Prostate gland (tissue), 2 donors: ENCODE measurements around the gene SIX2. TPM values are rescaled to one million over a fixed set of nuclear protein-coding genes. Genes with fewer than 3 reads are reported as not detected.

ENCODE experiments used
- DNase-seq: peaks from one replicate; pipeline ENCODE4 v3.0.0-alpha.2; 2019; ENCODE audit warnings: low spot score
- H3K27ac ChIP-seq, 2 donors: fragments of 200-600 bp; sonication (generic); 2 replicates each; pipeline ENCODE4 v1.5.1; 2017 to 2019
- H3K27me3 ChIP-seq: fragments of 200-600 bp; sonication (generic); replicated peaks from 2 replicates; pipeline ENCODE4 v1.5.1; 2019; ENCODE audit not compliant: insufficient read depth
- H3K36me3 ChIP-seq, 2 donors: fragments of 200-600 bp; sonication (generic); 1 replicate in 1 of 2; 2 replicates in 1 of 2; pipeline versions ENCODE4 v1.5.1 to v1.8.1; 2017 to 2019
- H3K4me1 ChIP-seq: fragments of 200-600 bp; sonication (generic); replicated peaks from 2 replicates; pipeline ENCODE4 v1.5.1; 2019
- H3K4me3 ChIP-seq, 2 donors: fragments of 200-600 bp; sonication (generic); 2 replicates each; pipeline ENCODE4 v1.5.1; 2017 to 2019
- H3K9me3 ChIP-seq: fragments of 200-600 bp; sonication (generic); 2 replicates; pipeline ENCODE4 v1.5.1; 2017
- CTCF ChIP-seq, 4 experiments: fragments of 200-600 bp in 2 of 4; fragments of 450-650 bp in 2 of 4; sonication (generic) in 2 of 4; IDR thresholded peaks; 1 replicate in 3 of 4; 2 replicates in 1 of 4; pipeline ENCODE4 v1.5.1; 2016 to 2019; ENCODE audit warnings: antibody characterized with exemption in 4 of 4, mild to moderate bottlenecking in 2 of 4, moderate library complexity in 2 of 4
- POLR2A ChIP-seq: fragments of 450-650 bp; IDR thresholded peaks from one replicate; pipeline ENCODE4 v1.6.1; 2016; ENCODE audit warnings: antibody characterized with exemption, mild to moderate bottlenecking
- POLR2AphosphoS5 ChIP-seq: sonication (generic); formaldehyde crosslinking; IDR thresholded peaks from one replicate; pipeline ENCODE4 v1.6.1; 2017; ENCODE audit warnings: antibody characterized with exemption
- WGBS: methylation state at CpG from one replicate; pipeline ENCODE4 v1.1.5; 2018; 5-methylcytosine and 5-hydroxymethylcytosine counted together
- intact Hi-C: fragments of 100-400 bp; cut with DNase I; formaldehyde crosslinking; loops from one replicate; pipeline ENCODE4 v1.14.2; 2022
- total RNA-seq, 2 donors: library from RNA; depleted of rRNA; stranded (reverse); fragments of >200 nt; gene quantifications; one replicate each; pipeline ENCODE4 v1.1.0, GENCODE V29; 2016

The SIX2 gene
- total RNA-seq, 2 donors from 2014 or later = 1.8 to 5.1 TPM

DNA sequence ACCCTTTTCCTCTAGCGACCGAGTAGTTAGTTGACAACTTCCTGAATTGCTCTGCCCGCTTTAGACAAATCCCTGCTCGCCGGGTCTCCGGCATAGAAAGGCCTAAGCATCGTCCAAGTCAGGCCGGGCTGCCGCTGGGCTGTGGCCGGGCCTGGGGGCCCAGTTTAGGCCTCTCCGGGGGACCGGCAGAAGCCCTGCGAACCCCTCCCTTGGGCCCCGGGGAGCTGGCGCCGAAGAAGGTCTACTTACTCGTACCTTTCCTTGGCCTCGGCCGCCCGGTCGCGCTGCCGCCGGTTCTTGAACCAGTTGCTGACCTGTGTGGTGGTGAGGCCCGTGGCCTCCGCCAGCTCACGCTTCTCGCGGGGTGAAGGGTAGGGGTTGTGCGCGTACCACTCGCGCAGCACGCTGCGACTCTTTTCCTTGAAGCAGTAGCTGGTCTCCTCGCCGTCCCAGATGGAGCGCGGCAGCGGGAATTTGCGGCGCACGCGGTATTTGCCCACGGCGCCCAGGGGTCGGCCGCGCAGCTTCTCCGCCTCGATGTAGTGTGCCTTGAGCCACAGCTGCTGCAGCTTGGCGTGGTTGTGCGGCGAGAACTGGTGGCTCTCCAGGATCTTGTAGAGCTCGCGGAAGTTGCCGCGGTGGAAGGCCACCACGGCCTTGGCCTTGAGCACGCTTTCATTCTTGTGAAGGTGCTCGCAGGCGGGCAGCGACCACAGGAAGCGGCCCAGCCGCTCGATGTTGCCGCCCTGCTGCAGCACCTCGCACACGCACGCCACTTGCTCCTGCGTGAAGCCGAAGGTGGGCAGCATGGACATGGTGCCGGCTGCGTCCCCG, 739 bp downstream of the SIX2 start:
- Histone ChIP-seq H3K27ac (no peak overlapping the region), H3K27me3 (peaks cover 14% of the 10 kb centered on the region), H3K9me3 (no peaks in the 10 kb centered on the region), H3K4me3 (peak overlapping the region; percentile 36 to 38), H3K4me1 (peaks cover 8% of the 10 kb centered on the region), H3K36me3 (no peaks in the 10 kb centered on the region)
- intact Hi-C loops = loop anchor here (2.0 kb wide), 1 partner anchor 156 kb away; no protein-coding TSS in a partner anchor
- no peak for TF ChIP-seq POLR2AphosphoS5
- no peak for TF ChIP-seq CTCF (IDR thresholded peaks at IDR 0.05)
- no peak for TF ChIP-seq POLR2A
- no peak for DNase-seq
- 25% methylated on average over 41 of the region's 75 CpGs for WGBS

- no peaks in the 10 kb centered on the region for H3K9me3 ChIP-seq
- no peak overlapping the region for H3K4me3 ChIP-seq
- no peak for DNase-seq
- intact Hi-C loops = loop anchor here (2.0 kb wide), 1 partner anchor 157 kb away; no protein-coding TSS in a partner anchor
- H3K4me1 ChIP-seq = peaks cover 4% of the 10 kb centered on the region
- 89% methylated on average over 6 of the region's 6 CpGs for WGBS
- H3K27me3 ChIP-seq = peaks cover 14% of the 10 kb centered on the region
- no peak for TF ChIP-seq POLR2AphosphoS5
- TF ChIP-seq CTCF (IDR thresholded peaks at IDR 0.05) = no peak
- TF ChIP-seq POLR2A = no peak
- H3K27ac ChIP-seq = no peak overlapping the region
- H3K36me3 ChIP-seq = no peaks in the 10 kb centered on the region
Observed at GRCh38 chr2:45007961-45008295, 1.3 kb downstream of the SIX2 start.

- intact Hi-C loops = no loop called here
- H3K9me3 ChIP-seq = no peaks in the 10 kb centered on the region
- DNase-seq = no peak
Observed at GRCh38 chr2:45006942-45007287, 2.3 kb downstream of the SIX2 start.

DNA sequence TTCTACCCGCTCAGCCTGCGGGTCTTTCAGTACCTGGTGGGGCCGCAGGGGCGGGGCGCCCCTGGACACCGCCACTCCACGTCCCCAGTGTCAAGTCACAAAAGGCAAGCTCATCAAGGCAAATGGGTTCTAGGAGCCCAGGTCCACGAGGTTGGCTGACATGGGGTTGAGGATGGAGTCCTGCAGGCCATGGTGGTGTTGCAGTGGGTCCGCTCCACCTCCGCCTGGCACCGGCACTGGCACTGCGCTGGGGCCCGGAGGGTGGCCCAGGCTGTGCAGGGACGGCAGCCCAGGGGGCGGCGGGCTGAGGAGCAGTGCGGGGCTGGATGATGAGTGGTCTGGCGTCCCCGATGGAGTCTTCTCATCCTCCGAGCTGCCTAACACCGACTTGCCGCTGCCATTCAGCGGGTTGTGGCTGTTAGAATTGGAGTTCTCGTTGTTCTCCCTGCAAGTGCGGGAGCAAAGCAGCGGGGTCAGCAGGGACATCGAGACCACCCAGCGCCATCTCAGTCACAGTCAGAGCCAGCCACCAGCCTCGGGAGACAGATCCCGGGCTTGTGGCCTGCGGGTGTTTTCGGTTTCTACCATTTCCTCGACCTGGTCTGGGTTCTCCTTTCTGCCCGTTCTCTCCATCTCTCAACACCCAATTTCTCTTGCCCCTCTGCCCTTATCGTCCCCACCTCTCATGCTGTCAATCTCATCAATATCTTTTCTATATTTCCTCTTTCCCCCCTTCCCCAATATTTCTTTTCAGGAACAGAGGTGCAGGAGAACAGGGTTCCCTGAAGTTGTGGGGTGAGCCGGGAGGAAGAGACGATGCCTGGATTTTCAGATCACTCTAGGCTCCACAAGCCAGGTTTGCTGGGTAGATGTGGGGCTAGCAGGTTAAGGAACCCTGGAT, 3.0 kb downstream of the SIX2 start:
- H3K9me3 ChIP-seq = no peaks in the 10 kb centered on the region
- WGBS = 66% methylated on average over 31 of the region's 37 CpGs
- no peak for DNase-seq
- TF ChIP-seq POLR2AphosphoS5 (no peak), POLR2A (no peak), CTCF (IDR thresholded peaks at IDR 0.05) (no peak)
- intact Hi-C loops = no loop called here
- H3K27me3 ChIP-seq = peaks cover 22% of the 10 kb centered on the region
- H3K27ac ChIP-seq = no peak overlapping the region
- H3K4me1 ChIP-seq = peaks cover 4% of the 10 kb centered on the region
- H3K36me3 ChIP-seq = no peaks in the 10 kb centered on the region
- no peak overlapping the region for H3K4me3 ChIP-seq

More at GRCh38 chr2:45006942-45007287, 2.3 kb downstream of the SIX2 start:
- Histone ChIP-seq H3K36me3 (no peaks in the 10 kb centered on the region), H3K4me3 (no peak overlapping the region), H3K4me1 (peaks cover 4% of the 10 kb centered on the region), H3K27ac (no peak overlapping the region), H3K27me3 (peaks cover 16% of the 10 kb centered on the region)
- 96% methylated on average over 7 of the region's 7 CpGs for WGBS
- TF ChIP-seq CTCF (IDR thresholded peaks at IDR 0.05) (no peak), POLR2AphosphoS5 (no peak), POLR2A (no peak)
